GM19397 (cell line): ENCODE data around the gene TRABD.

Source experiments
- ATAC-seq: cut with Tn5 transposase; IDR thresholded peaks from one replicate; pipeline ENCODE4 v1.9.1; 2021; ENCODE audit warnings: mild to moderate bottlenecking, moderate library complexity; ENCODE audit not compliant: unreplicated experiment

Gene TRABD

GRCh38 chr22:50173311-50173982 lies 12.3 kb upstream of the TRABD start:
- ATAC-seq = no peak

GRCh38 chr22:50173983-50174355 lies 11.7 kb upstream of the TRABD start:
- ATAC-seq = no peak

- ATAC-seq = no peak
Observed at GRCh38 chr22:50174382-50175190, 11.1 kb upstream of the TRABD start.

GRCh38 chr22:50175191-50175461 lies 10.6 kb upstream of the TRABD start:
- no peak for ATAC-seq

- ATAC-seq = no peak
Observed at GRCh38 chr22:50175921-50176849, 9.5 kb upstream of the TRABD start.

GRCh38 chr22:50176850-50177536 lies 8.7 kb upstream of the TRABD start:
- ATAC-seq = no peak

GRCh38 chr22:50177537-50178470 lies 7.9 kb upstream of the TRABD start:
- no peak for ATAC-seq

GRCh38 chr22:50178471-50178864 lies 7.2 kb upstream of the TRABD start:
- ATAC-seq = no peak

- ATAC-seq = no peak
Observed at GRCh38 chr22:50178871-50179869, 6.5 kb upstream of the TRABD start.

- ATAC-seq = no peak
Observed at GRCh38 chr22:50179937-50180726, 5.6 kb upstream of the TRABD start.

GRCh38 chr22:50180727-50181521 lies 4.8 kb upstream of the TRABD start:
- ATAC-seq = no peak

GRCh38 chr22:50182176-50183081 lies 3.3 kb upstream of the TRABD start:
- no peak for ATAC-seq

GRCh38 chr22:50183141-50183971 lies 2.4 kb upstream of the TRABD start:
- ATAC-seq = no peak

- no peak for ATAC-seq
Observed at GRCh38 chr22:50184004-50184901, 1.5 kb upstream of the TRABD start.
